Hematopoietic multipotent progenitor cell treated with erythropoietin and hydrocortisone succinate and interleukin-3 and kit ligand, for 15 days (in vitro differentiated cells): ENCODE results near the gene TNFSF9.
"Not testable (repeated sequence)": the region's sequence is repeated elsewhere in the genome, so short reads cannot be mapped to it uniquely, and the experiment has no call there.

Experiments used
- DNase-seq: peaks from one replicate; pipeline ENCODE4 v3.0.0-alpha.2; 2015; ENCODE audit warnings: low spot score

Gene TNFSF9

GRCh38 chr19:6532244-6532999 is 1.6 kb downstream of the TNFSF9 start:
- peak; percentile 33 for DNase-seq

DNA sequence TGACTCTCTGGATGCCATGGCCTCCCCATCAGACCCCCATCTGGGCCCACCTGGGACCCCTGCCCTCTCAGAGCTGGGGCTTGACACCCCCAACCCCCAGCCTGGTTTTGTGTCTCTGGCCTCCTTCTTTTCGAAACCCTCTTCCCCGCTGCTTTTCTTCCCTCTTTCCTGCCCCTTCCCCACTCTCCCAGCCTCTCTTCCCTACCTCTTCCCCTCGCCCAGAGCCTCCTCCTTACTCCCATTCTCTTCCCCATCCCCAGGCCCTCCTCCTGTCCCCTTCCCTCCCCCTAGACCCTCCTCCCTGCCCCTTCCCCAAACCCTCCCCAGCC is 2.1 kb downstream of the TNFSF9 start:
- DNase-seq: no peak

DNA sequence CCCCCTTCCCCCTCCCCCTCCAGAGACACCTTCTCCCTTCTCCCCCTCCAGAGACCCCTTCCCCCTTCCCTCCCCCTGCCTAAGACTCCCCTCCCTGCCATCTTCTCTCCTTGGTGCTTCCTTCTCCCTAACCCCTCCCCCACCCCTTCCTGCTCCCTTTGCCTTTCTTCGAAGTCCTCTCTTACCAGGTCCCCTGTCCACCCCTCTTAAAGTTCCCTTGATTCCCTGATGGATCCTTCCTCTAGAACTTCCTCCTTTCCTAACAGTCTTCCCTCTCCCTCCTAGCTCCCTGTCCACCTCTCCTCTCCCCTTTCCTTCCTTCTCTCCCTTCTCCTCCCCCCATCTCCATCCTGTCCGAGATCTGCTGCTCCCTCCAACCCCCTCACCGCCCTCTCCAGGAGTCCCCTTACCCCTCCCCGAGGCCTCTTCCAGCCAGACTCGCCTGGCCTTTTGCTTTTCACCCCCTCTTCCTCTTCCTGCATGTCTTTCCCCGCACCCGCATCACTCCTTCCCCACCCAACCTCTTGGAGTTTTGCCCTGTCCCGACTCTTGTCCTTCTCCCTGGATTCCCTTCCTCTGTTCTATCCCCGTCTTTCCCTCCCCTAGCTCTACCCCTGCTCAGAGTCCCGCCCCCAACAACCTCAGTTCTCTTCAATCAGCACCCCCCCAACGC is 3.1 kb downstream of the TNFSF9 start:
- no peak for DNase-seq

DNA sequence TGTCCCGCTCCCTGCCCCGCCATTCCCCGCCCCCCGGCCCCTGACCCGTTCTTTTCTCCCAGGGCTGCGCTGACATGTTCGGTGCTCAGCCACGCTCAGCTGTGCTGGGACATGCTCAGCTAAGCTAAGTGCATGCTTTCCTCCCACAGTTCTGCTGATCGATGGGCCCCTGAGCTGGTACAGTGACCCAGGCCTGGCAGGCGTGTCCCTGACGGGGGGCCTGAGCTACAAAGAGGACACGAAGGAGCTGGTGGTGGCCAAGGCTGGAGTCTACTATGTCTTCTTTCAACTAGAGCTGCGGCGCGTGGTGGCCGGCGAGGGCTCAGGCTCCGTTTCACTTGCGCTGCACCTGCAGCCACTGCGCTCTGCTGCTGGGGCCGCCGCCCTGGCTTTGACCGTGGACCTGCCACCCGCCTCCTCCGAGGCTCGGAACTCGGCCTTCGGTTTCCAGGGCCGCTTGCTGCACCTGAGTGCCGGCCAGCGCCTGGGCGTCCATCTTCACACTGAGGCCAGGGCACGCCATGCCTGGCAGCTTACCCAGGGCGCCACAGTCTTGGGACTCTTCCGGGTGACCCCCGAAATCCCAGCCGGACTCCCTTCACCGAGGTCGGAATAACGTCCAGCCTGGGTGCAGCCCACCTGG is 3.7 kb downstream of the TNFSF9 start:
- DNase-seq: no peak

DNA sequence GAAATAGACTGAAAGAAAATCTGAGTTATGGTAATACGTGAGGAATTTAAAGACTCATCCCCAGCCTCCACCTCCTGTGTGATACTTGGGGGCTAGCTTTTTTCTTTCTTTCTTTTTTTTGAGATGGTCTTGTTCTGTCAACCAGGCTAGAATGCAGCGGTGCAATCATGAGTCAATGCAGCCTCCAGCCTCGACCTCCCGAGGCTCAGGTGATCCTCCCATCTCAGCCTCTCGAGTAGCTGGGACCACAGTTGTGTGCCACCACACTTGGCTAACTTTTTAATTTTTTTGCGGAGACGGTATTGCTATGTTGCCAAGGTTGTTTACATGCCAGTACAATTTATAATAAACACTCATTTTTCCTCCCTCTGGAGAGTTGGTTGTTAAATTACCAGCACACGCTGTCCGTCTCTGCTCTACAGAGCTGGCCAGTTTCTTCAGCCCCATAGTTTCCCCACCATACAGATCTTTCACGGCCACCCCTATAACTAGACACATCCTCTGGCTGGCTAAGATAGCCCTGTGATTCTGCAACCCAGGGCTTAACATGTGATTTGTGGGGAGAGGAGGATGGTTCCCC is 4.8 kb downstream of the TNFSF9 start:
- DNase-seq: no peak

- DNase-seq: no peak
These were observed 8.7 kb downstream of the TNFSF9 start for GRCh38 chr19:6539514-6539913.

- no peak for DNase-seq
These were observed 10.3 kb downstream of the TNFSF9 start for GRCh38 chr19:6540918-6541689.

GRCh38 chr19:6543866-6544347 is 13.1 kb downstream of the TNFSF9 start:
- DNase-seq: no peak

- DNase-seq: not testable (repeated sequence)
These were observed 19.9 kb downstream of the TNFSF9 start for GRCh38 chr19:6550679-6551078.

- DNase-seq: no peak
These were observed 20.3 kb downstream of the TNFSF9 start for GRCh38 chr19:6551091-6551490.

- DNase-seq: no peak
These were observed 21.0 kb downstream of the TNFSF9 start for GRCh38 chr19:6551607-6552450.

GRCh38 chr19:6556043-6556449 is 25.2 kb downstream of the TNFSF9 start:
- no peak for DNase-seq

DNA sequence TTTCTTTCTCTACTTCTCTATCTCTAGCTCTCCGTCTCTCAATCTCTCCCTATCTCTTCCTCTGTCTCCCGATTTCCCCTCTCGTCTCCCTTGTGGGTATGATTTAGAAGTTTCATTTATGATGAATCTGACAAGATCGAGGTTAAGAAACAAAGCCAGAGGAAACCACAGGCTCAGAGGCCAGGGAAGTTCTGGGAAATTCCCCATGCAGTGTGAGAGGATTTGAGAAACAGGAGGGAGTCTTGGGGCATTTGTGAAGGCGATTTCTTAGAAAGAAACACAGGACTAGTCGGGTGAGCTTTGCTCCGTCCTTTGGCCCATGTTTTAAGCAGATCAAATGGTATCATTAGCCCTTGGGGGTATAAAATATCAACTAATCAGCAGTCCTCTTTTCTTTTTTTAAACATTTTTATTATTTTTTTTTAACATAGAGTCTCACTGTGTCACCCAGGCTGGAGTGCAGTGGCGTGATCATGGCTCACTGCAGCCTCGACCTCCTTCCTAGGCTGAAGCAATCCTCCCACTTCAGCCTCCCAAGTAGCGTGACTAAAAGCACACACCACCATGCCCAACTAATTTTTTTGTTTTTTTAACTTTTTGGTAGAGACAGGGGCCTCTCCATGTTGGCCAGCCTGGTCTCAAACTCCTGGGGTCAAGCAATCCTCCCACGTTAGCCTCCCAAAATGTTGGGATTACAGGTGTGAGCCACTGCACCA is 25.8 kb downstream of the TNFSF9 start:
- DNase-seq: no peak

DNA sequence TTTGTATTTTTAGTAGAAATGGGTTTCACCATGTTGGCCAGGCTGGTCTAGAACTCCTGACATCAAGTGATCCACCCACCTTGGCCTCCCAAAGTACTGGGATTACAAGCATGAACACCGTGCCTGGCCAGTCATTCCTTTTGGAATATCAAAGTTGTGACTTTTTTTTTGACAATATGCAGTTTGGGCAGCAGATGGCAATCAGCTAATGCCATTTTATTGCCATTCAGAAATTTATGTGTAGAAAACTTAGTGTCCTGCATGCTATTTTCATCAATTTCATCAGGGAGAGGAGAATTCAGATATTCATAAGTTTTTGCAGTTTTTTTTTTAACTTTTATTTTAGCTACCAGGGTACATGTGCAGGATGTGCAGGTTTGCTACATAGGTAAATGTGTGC is 31.6 kb downstream of the TNFSF9 start:
- DNase-seq: not testable (repeated sequence)

- no peak for DNase-seq
These were observed 33.6 kb downstream of the TNFSF9 start for GRCh38 chr19:6564393-6564792.

GRCh38 chr19:6566727-6567126 is 35.9 kb downstream of the TNFSF9 start:
- DNase-seq: not testable (repeated sequence)

GRCh38 chr19:6568010-6568526 is 37.2 kb downstream of the TNFSF9 start:
- no peak for DNase-seq

- DNase-seq: no peak
These were observed 38.0 kb downstream of the TNFSF9 start for GRCh38 chr19:6568816-6569215.

GRCh38 chr19:6570764-6571163 is 39.9 kb downstream of the TNFSF9 start:
- no peak for DNase-seq

GRCh38 chr19:6571167-6571566 is 40.3 kb downstream of the TNFSF9 start:
- DNase-seq: no peak
